Right lung (tissue), 10 donors: Measurements from ENCODE around the gene CABS1. TPM values are rescaled to one million over a fixed set of nuclear protein-coding genes. Genes with fewer than 3 reads are reported as not detected.
A peak's percentile ranks its signal among the peaks of the same experiment; 100 is the strongest.

Experiments
- DNase-seq, 2 donors: peaks; one replicate each; pipeline ENCODE4 v3.0.0-alpha.2; 2013
- long read RNA-seq, 8 donors: transcript quantifications; one replicate each; lab custom pipeline, GENCODE V29; 2026
- polyA plus RNA-seq, 5 donors: library from polyadenylated mRNA; unstranded; fragments of 120-200 nt; gene quantifications; one replicate each; pipeline versions ENCODE4 v1.2.1 to v1.2.3, GENCODE V29; 2013; ENCODE audit warnings: inconsistent platforms in 1 of 5, low replicate concordance in 1 of 5; ENCODE audit not compliant: insufficient read length in 5 of 5, insufficient read depth in 1 of 5

The CABS1 gene
- not detected for polyA plus RNA-seq
- long read RNA-seq, donor 1 = 0 reads
- long read RNA-seq, donor 2 = 0 reads
- long read RNA-seq, donor 3 = 0 reads
- long read RNA-seq, donor 4 = 0 reads
- long read RNA-seq, donor 5 = 0 reads
- long read RNA-seq, donor 6 = 0 reads
- long read RNA-seq, donor 7 = 0 reads
- long read RNA-seq, donor 8 = 0 reads

DNA sequence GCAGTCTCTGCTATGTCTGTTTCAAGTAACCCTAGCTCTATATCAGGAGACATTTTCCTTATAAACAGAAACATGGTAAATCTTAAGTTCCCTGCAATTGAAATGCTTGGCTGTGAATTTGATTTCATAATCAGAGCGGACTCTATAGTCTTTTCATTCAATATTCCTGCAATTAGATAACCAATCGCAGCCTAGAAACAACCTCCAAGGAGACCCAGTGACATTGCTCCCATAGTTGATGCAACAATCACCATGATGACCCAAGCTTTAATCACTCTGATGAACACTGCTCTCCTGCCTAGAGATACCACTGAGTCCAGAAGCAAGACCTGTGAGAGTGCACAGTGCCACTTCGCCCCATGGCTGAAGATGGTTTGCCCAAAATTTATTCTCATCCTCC is at the start of gene CABS1:
Gene CABS1, plus strand, starts transcription at position 301 of the 400 bp plus-strand sequence. Its CDS starts 59 bp downstream, at position 360.
- DNase-seq = no peak

DNA sequence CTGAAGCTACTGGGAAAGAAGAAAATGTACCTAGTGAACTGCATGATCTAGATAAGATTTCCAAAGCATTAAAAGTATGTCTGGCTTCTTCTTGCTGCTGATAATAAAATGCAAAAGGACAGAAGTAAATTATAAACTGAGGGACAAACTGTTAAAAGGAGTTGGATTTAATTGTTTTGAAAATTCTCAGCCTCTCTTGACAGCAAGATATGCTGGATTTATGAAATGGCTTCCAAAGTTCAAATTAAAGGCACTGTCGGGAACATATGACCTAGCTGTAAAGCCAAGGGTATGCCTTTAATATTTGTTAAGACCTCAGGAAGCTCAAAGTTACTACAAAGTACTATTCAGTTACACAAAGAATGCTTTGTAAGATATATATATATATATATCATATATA is 46.1 kb upstream of the CABS1 start:
- no peak for DNase-seq

GRCh38 chr4:70291341-70291740 is 43.4 kb upstream of the CABS1 start:
- no peak for DNase-seq

- DNase-seq = no peak
Measured at GRCh38 chr4:70297576-70297975, 37.2 kb upstream of the CABS1 start.

DNA sequence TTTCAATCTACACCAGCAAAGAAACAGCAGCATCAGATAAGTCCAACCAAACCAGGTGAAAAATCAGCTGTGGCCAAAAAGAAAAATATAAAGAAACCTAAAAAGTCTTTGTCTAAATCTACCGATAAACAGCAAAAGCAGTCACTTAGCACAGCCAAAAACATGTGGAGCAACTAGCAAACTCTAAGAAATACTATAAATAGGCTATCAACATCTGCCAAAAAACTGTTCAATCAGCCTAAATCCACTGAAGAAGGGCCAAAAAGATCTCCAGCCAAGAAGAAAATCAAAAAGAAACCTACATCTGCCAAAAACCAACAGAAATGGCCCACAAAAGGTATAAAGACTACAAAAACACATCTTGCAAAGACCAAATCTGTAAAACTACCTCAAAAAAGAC is 36.7 kb upstream of the CABS1 start:
- DNase-seq = peak; percentile 66 to 72

DNA sequence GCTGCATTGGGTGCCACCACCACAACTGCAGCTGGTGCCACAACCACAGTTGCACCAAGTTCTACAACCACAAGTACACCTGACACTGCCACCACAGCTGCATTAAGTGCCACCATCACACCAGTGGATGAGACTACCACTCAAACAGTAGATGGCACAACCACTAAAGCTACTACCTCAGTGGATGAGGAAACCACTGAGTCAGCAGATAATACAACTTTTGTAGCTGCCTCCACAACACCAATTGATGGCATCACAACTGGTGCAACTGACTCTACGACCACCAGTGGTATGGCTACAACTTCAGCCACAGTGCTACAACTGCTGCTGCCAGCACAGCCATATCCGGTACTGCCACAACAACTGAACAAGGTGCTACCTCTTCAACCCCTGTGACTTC is 35.1 kb upstream of the CABS1 start:
- no peak for DNase-seq

DNA sequence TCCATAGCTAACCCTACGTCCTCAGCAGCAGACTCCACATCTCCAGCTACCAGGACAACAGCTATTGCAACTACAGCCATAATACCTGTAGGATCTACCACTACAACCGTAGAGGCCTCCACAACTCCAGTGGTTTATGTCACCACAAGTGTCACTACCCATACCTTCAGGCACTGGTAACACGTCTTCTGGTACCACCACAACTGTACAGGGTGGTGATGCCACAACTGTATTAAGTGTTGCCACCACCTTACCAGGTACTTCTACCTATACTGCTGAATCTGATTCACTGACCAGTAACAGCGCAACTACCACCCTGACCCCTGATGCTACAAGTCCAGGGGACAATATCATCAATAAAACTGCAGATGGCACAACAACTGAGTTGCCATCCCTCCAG is 34.6 kb upstream of the CABS1 start:
- no peak for DNase-seq

DNA sequence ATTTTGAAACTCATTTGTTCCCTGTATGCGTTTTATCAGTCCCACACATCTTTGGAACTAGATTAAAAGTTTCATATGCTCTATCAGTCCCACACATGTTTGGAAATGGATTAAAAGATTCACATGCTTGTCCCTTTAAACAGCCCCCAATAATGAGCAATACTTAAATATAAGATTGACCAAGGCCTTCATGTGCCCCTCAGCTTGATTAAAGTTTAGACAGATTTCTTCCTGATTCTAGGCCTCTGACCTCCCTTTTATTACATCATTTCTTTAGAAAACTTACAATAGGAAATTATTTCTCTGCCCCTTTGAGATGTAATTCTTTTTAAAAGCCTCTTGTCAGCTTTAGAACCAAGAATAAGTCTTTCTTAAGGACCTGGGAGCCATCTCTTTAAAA is 31.7 kb upstream of the CABS1 start:
- no peak for DNase-seq

- DNase-seq = no peak
Measured at GRCh38 chr4:70305601-70306000, 29.2 kb upstream of the CABS1 start.

- no peak for DNase-seq
Measured at GRCh38 chr4:70306076-70306475, 28.7 kb upstream of the CABS1 start.

DNA sequence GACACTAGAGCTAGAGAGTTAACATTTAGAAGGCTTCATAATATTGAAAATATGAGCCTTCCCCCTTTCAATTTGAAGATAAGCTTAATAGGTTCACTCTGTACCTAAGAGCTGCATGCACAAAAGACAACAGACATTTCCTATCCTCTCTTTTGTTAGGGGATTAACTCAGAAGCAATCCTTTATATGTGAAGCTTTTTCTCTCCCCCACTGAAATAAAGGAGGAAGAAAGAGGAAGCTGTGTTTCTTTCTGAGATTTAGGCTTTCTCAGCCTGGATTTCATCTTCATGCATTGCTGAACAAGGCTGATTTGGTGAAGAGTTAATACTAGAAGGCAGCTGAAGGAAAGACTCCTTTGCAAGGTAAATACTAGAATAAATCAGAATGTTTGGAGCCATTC is 21.0 kb upstream of the CABS1 start:
- no peak for DNase-seq

GRCh38 chr4:70315928-70316327 is 18.9 kb upstream of the CABS1 start:
- no peak for DNase-seq

DNA sequence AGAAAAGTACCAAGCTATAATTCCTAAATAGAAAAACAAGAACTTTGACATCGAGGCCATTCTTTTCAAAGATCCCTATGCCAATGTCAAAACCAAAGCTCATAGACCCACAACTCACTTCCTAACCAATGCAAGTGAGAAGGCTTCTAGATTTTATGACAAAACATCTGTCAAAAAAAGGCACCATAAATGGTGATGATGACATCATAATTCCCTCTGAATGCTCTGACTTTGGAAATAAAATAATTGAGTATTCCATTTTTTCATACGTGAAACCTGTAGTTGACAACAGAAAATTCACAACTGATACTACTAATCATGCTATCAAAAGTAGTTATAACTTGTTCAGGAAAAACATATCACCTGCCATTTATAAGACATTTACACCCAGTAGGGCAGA is 8.7 kb upstream of the CABS1 start:
- DNase-seq = no peak

DNA sequence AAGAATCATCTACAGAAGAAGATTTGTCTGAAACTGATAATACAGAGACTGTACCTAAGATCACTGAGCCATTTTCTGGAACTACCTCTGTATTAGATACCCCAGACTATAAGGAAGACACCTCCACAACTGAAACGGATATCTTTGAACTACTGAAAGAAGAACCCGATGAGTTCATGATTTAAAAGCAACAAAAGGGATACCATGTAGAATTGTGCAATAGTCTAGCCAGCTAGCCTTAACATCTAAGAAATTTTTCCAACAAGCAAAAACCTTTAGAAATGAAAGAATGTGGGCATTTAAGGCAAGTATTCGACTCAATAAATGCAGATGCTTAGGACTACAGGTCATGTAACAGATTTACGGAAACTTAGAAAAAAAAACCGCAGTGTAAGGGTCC is 1.3 kb downstream of the CABS1 start:
- no peak for DNase-seq

- no peak for DNase-seq
Measured at GRCh38 chr4:70337886-70338420, 3.2 kb downstream of the CABS1 start.

GRCh38 chr4:70356185-70356584 is 21.4 kb downstream of the CABS1 start:
- no peak for DNase-seq

GRCh38 chr4:70359115-70359661 is 24.4 kb downstream of the CABS1 start:
- DNase-seq = peak in 1 of 2 donors; percentile 13

GRCh38 chr4:70360460-70360859 is 25.7 kb downstream of the CABS1 start, which contains the start of gene SMR3A:
Gene SMR3A (plus strand): TSS chr4:70360760. CDS start chr4:70362116, 1,356 bp downstream.
- no peak for DNase-seq

- DNase-seq = no peak
Measured at GRCh38 chr4:70364002-70364401, 29.2 kb downstream of the CABS1 start.

GRCh38 chr4:70365479-70365878 is 30.7 kb downstream of the CABS1 start:
- no peak for DNase-seq

DNA sequence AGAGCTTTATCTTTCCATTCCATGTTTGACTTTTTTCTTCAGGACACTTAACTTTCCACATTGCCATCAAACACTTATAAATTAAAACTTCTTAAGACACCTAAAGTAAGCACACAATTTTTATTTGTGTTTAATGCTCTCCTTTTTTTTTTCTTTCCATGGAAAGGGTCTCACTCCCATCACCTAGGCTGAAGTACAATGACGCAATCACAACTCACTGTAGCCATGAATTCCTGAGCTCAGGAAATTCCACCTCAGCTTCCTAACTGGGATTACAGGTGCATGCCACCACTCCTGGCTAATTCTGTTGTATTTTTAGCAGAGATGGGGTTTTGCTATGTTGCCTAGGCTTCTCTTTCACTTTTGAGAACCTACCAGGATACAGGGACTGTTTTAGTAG is 33.0 kb downstream of the CABS1 start:
- no peak for DNase-seq

DNA sequence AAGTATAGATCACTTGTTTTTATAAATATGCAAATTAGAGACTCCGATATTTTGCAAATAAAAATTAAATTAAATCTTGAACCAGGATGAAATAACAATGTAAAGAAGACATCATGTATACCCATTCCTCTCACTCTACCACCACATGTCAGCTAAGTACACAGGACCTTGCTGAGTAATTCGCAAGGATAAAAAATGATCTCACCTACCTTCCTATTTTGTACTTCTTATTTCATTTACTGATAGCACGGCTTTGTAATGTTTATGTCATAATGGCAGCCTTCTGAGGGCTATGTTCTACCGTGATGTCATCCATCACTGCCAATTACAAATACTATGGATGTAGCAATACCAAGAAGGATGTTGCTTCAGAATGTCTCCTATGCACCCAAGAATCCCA is 37.2 kb downstream of the CABS1 start:
- DNase-seq = no peak

- no peak for DNase-seq
Measured at GRCh38 chr4:70372760-70373159, 38.0 kb downstream of the CABS1 start.

GRCh38 chr4:70380578-70380977 is 45.8 kb downstream of the CABS1 start:
- DNase-seq = peak in 1 of 2 donors; percentile 8
